Adrenal gland (tissue), 12 donors: ENCODE data around the gene HIRA. TPM values are rescaled to one million over a fixed set of nuclear protein-coding genes. Genes with fewer than 3 reads are reported as not detected.

Experiments
- DNase-seq, 7 donors: peaks; one replicate each; pipeline ENCODE4 v3.0.0-alpha.2; 2019 to 2020
- H3K27ac ChIP-seq, 5 donors: fragments of 200-600 bp; sonication (generic) in 4 of 5; 1 replicate in 3 of 5; 2 replicates in 2 of 5; pipeline versions ENCODE4 v1.5.1 to v1.8.0; 2016 to 2020; ENCODE audit warnings: mild to moderate bottlenecking in 1 of 5
- H3K27me3 ChIP-seq: fragments of 200-600 bp; 2 replicates; pipeline ENCODE4 v1.8.0; 2021
- H3K36me3 ChIP-seq, 2 donors: fragments of 200-600 bp; replicated peaks in 1 of 2; 1 replicate in 1 of 2; 2 replicates in 1 of 2; pipeline versions ENCODE4 v1.5.1 to v1.8.0; 2018 to 2022
- H3K4me1 ChIP-seq, 2 donors: fragments of 200-600 bp; replicated peaks in 1 of 2; 1 replicate in 1 of 2; 2 replicates in 1 of 2; pipeline versions ENCODE4 v1.5.1 to v1.8.0; 2018 to 2021
- H3K4me3 ChIP-seq, 4 donors: fragments of 200-600 bp; sonication (generic) in 3 of 4; one replicate each; pipeline ENCODE4 v1.5.1; 2016 to 2018
- H3K9me3 ChIP-seq, 3 donors: fragments of 200-600 bp; sonication (generic) in 1 of 3; replicated peaks in 1 of 3; 1 replicate in 2 of 3; 2 replicates in 1 of 3; pipeline versions ENCODE4 v1.5.1 to v1.8.0; 2016 to 2021
- CTCF ChIP-seq, 6 experiments: fragments of 450-650 bp in 4 of 6; fragments of 200-600 bp in 2 of 6; sonication (generic) in 1 of 6; IDR thresholded peaks; 1 replicate in 5 of 6; 2 replicates in 1 of 6; pipeline versions ENCODE4 v1.5.1 to v1.8.0; 2016 to 2021; ENCODE audit warnings: antibody characterized with exemption in 6 of 6, mild to moderate bottlenecking in 2 of 6, moderate library complexity in 1 of 6
- POLR2A ChIP-seq, 2 donors: fragments of 450-650 bp; IDR thresholded peaks; one replicate each; pipeline ENCODE4 v1.6.1; 2017; ENCODE audit warnings: antibody characterized with exemption in 2 of 2, mild to moderate bottlenecking in 2 of 2, moderate library complexity in 1 of 2
- WGBS, 4 donors: extraction: QIAGEN DNeasy Blood & Tissue Kit in 2 of 4; methylation state at CpG; one replicate each; pipeline versions ENCODE4 v1.1.5 to v1.1.7; 2013 to 2017; 5-methylcytosine and 5-hydroxymethylcytosine counted together
- intact Hi-C, 2 donors: fragments of 100-400 bp; cut with DNase I; formaldehyde crosslinking; loops; one replicate each; pipeline versions ENCODE4 v1.14.1 to v1.15.0; 2022 to 2023
- polyA plus RNA-seq, 3 donors: library from polyadenylated mRNA; stranded (reverse); fragments of 200-250 nt in 2 of 3; fragments of 350-450 nt in 1 of 3; fragmentation: Illumina TruSeq in 1 of 3; extraction: RNeasy Lipid Tissue Mini Kit (QIAGEN cat#74804) in 1 of 3; gene quantifications; one replicate each; pipeline ENCODE4 v1.2.3, GENCODE V29; 2013 to 2014
- total RNA-seq, 9 donors: library from RNA; depleted of rRNA in 4 of 9; stranded (reverse); fragments of >200 nt in 4 of 9; fragments of 120-200 nt in 1 of 9; fragmentation: NEBNext Ultra II Directional in 1 of 9; extraction: Animal tissue kit (Norgen Biotek cat#: 25700) in 1 of 9; gene quantifications; one replicate each; pipeline versions ENCODE4 v1.1.0 to v1.2.4, GENCODE V29; 2013 to 2023
- donor health status: healthy with polysubstance abuse.
- donor health status: Bipolar disorder and iron deficiency.
- donor health status: DM: yes; HTN: yes; CAD: no.
- donor health status: DM: no; HTN: no; CAD: no.
- donor health status: DM: no; HTN: no; CAD: no.
- donor health status: DM: yes; HTN: yes; CAD: no.

HIRA gene
- total and polyA plus RNA-seq, 12 donors, result 8.4 to 47.8 (median 20.8) TPM

- Histone ChIP-seq H3K4me1 (no peaks in the 10 kb centered on the region), H3K27ac (no peak overlapping the region), H3K9me3 (no peaks in the 10 kb centered on the region), H3K27me3 (no peaks in the 10 kb centered on the region), H3K36me3 (peaks cover 0 to 63% of the 10 kb centered on the region in 2 donors), H3K4me3 (no peak overlapping the region)
- intact Hi-C loops, result no loop called here
- TF ChIP-seq POLR2A (IDR thresholded peaks at IDR 0.05) (no peak), CTCF (IDR thresholded peaks at IDR 0.05) (no peak)
- 95 to 100% (median 98%) methylated on average over 8 of the region's 8 CpGs for WGBS, 4 donors
- peak in 1 of 7 donors; percentile 39 for DNase-seq
These were observed 56.1 kb downstream of the HIRA start for GRCh38 chr22:19375435-19375834.

- Histone ChIP-seq H3K36me3 (peaks cover 0 to 66% of the 10 kb centered on the region in 2 donors), H3K27ac (no peak overlapping the region), H3K27me3 (no peaks in the 10 kb centered on the region), H3K4me1 (no peaks in the 10 kb centered on the region), H3K4me3 (no peak overlapping the region), H3K9me3 (no peaks in the 10 kb centered on the region)
- 92 to 100% (median 99%) methylated on average over 1 of the region's 1 CpG for WGBS, 4 donors
- intact Hi-C loops, result no loop called here
- TF ChIP-seq POLR2A (IDR thresholded peaks at IDR 0.05), result no peak
- no peak for TF ChIP-seq CTCF (IDR thresholded peaks at IDR 0.05)
- DNase-seq, result no peak
These were observed 57.1 kb downstream of the HIRA start for GRCh38 chr22:19374410-19374809.

GRCh38 chr22:19373450-19373849 lies 58.1 kb downstream of the HIRA start:
- WGBS, 4 donors, result 96 to 97% (median 97%) methylated on average over 5 of the region's 5 CpGs
- H3K4me3 ChIP-seq, result no peak overlapping the region
- intact Hi-C loops, result no loop called here
- no peaks in the 10 kb centered on the region for H3K9me3 ChIP-seq
- H3K36me3 ChIP-seq, result peaks cover 0 to 70% of the 10 kb centered on the region in 2 donors
- no peak for TF ChIP-seq CTCF (IDR thresholded peaks at IDR 0.05)
- no peak for TF ChIP-seq POLR2A (IDR thresholded peaks at IDR 0.05)
- DNase-seq, result no peak
- H3K27ac ChIP-seq, result no peak overlapping the region
- no peaks in the 10 kb centered on the region for H3K27me3 ChIP-seq
- no peaks in the 10 kb centered on the region for H3K4me1 ChIP-seq

- no peaks in the 10 kb centered on the region for H3K9me3 ChIP-seq
- intact Hi-C loops, result no loop called here
- TF ChIP-seq CTCF (IDR thresholded peaks at IDR 0.05) (no peak), POLR2A (IDR thresholded peaks at IDR 0.05) (no peak)
These were observed 59.6 kb downstream of the HIRA start for GRCh38 chr22:19371893-19372292.

More at GRCh38 chr22:19371893-19372292, 59.6 kb downstream of the HIRA start:
- no peak overlapping the region for H3K4me3 ChIP-seq
- H3K4me1 ChIP-seq, result no peaks in the 10 kb centered on the region
- DNase-seq, result no peak
- H3K36me3 ChIP-seq, result peaks cover 0 to 57% of the 10 kb centered on the region in 2 donors
- H3K27me3 ChIP-seq, result no peaks in the 10 kb centered on the region
- H3K27ac ChIP-seq, result no peak overlapping the region
